HL-60/S4 treated with phorbol 12-myristate 13-acetate at 8.2 ng/mL for 4 days and 3 days (cell line): Measurements from ENCODE around the gene ZMYND10.

Experiments used
- in situ Hi-C: fragments of 300-500 bp; cut with MboI; formaldehyde crosslinking; loops from 2 replicates; pipeline ENCODE4 v1.15.0; 2022; ENCODE audit warnings: low sequenced_read_pairs

The ZMYND10 gene

DNA sequence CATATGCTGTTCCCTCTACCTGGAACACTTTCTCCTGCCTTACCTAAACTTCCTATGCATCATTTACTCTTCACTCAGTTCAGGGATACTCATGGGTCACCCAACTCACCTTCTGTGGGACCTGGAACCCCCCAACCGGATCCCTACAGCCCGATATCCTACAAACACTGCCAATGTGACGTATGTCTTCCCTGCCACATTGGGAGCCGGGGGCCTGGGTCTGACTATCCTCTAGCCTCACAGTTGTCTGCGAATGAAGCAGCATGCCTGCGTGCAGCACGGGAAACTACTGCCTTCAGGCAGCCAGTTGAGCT is 4.6 kb upstream of the ZMYND10 start:
- in situ Hi-C loops = no loop called here

DNA sequence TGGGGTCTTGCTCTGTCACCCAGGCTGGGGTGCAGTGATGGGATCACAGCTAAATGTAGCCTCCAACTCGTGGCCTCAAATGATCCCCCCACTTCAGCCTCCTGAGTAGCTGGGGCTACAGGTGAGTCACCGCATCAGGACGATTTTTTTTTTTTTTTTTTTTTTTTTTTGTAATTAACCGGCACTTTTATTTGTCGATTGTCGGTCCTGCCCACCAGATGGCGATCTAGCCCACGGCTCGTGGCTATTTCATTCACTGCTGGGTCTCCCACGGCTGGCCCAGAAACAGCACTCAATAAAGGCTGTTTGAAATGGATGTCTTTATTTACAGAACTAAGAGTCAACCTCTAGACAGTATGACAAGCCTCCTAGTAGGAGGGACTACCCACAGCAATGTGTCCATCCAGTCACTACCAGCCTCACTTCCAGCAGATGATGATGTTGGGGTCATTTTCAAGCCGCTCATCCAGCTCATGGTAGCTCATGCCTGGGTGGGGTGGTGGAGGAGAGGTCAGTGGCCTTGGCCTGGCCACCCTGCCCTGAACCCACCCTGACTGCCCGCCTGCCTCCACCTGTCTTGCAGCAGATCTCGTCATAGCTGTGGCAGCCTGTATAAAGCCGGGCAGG is 1.8 kb upstream of the ZMYND10 start:
- in situ Hi-C loops = no loop called here

DNA sequence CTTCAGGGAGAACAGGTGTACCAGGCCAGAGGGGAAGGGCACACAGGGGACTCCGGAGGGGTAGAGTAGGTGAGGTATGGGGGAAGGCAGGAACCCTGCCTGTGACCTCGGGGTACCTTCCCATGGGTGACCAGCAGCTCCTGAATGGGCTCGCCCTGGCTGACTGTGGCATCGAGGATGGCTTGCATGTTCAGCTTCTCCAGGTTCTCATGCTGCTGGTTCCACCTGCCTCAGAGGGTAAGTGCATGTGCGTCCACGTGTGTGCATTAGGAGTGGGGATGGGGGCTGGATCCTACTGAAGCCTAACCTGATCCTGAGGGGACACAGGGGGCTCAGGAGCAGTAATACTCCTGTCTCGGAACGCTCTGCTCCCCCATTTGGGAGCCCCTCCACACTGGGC is 524 bp downstream of the ZMYND10 start:
- in situ Hi-C loops = no loop called here

DNA sequence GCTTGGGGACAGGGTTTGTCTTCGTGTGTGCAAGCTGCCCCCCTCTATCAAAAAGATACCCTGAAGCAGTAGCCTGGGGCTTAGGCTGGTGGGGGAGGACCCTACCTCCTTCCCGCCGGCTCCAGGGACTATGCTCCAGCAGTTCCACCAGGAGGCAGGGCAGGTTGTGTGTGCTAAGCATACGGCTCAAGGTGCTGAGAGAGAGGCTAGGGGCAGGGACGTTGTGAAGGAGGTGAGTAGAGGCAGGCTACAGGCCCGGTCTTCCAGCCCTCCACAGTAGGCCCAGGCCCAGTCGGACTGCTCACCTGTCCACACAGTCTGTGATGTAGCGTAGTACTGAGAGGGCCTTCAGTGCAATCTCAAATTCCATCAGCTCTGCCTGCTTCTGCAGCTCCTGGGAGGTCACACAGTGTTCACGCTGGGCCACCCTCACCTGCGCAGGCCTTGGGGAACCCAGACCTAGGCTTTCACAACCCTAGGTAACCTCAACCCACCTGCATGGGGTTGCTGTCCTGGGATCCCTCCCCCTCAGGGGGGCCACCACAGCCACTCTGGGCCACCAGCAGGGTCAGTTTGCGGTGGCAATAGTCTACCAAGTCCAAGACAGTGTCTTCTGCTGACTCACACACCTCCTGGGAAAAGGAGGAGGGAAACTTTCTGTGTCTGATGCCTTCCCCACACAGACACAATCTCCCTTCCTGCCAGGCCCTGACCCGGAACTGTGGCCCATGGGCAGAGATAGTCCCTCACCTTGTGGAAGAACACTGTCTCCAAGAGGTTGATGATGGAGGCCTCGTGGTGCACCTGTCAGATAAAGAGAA is 2.5 kb downstream of the ZMYND10 start:
- in situ Hi-C loops = no loop called here

DNA sequence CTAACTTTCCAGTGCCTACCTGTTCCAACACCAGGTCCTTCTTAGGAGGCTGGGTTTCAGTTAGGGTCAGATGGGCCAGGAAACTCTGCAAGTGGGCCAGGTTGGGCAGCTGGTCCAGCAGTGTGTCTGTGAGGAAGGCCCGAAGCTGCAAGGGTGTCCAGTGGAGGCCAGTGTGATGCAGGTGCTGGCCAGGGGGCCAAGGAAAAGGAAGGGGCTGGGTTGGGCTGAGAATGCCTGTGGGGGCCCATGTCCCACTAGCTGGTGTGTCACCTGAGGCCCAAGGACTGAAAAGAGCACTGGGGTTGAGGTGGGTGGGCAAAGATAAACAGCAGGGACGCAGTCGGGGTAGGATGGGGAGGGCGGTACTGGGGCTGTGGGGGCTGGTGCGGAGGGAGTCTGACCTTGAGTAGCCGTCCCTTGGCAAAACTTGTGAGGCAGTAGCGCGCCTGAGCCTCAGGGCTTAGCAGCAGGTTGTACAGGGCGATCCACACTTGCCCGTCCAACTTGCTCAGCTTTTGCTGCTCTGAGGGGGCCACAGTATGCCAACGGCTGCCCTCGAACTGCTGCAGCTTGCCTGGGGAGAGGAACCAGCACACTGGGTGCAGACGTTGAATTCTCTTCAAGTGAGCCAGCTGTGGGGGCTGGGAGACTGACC is 3.4 kb downstream of the ZMYND10 start:
- in situ Hi-C loops = no loop called here

DNA sequence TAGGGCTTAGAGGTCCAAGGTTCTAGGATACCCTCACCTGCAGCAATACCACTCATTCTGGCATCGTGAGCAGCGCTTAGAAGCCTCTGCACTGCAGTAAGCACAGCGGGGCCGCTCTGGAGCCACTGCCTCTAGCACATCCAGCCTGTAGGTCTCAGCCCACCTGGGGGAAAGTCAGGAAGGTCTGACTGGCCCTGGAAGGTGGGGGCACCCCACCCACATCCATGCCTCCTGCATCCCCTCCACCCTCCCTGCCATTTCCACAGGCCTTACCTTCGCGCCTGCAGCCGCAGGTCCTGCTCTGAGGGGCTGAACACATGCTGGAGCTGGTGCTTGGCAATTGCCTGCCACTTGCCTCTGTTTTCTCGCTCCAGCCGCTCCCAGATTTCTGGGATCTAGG is 4.0 kb downstream of the ZMYND10 start:
- in situ Hi-C loops = no loop called here

DNA sequence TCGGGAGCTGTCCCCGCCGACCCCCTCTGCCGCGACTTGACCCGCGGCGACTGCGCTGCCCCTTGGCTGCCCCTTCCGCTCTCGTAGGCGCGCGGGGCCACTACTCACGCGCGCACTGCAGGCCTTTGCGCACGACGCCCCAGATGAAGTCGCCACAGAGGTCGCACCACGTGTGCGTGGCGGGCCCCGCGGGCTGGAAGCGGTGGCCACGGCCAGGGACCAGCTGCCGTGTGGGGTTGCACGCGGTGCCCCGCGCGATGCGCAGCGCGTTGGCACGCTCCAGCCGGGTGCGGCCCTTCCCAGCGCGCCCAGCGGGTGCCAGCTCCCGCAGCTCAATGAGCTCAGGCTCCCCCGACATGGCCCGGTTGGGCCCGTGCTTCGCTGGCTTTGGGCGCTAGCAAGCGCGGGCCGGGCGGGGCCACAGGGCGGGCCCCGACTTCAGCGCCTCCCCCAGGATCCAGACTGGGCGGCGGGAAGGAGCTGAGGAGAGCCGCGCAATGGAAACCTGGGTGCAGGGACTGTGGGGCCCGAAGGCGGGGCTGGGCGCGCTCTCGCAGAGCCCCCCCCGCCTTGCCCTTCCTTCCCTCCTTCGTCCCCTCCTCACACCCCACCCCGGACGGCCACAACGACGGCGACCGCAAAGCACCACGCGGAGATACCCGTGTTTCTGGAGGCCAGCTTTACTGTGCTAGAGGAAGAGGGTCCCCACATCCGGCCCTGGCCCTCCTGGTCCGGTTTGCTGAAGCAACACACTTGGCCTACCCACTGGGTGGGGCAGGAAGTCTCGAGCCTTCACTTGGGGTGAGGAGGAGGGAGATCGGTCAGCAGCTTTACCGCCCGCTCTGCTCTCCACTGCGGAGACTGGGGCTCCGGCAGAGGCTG is 4.8 kb downstream of the ZMYND10 start, which contains the start of gene RASSF1:
RASSF1 (minus strand) TSS at position 389 of the 882 bp plus-strand sequence; CDS start at position 358, 31 bp downstream.
- in situ Hi-C loops = no loop called here

DNA sequence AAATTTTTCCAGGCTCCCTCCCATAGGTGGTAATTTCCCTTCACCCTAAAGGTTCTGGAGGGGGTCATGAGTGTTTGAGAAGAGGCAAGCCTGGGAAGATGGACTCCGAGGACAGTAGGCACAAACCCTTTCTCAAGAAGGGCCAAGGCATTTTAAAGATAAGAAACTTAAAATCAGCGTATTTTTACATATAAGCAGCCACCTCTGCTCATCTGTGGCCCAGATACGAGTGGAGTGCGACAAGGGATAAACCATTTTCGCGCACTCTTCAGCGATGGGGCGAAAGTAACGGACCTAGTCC is 5.4 kb downstream of the ZMYND10 start:
- in situ Hi-C loops = no loop called here

DNA sequence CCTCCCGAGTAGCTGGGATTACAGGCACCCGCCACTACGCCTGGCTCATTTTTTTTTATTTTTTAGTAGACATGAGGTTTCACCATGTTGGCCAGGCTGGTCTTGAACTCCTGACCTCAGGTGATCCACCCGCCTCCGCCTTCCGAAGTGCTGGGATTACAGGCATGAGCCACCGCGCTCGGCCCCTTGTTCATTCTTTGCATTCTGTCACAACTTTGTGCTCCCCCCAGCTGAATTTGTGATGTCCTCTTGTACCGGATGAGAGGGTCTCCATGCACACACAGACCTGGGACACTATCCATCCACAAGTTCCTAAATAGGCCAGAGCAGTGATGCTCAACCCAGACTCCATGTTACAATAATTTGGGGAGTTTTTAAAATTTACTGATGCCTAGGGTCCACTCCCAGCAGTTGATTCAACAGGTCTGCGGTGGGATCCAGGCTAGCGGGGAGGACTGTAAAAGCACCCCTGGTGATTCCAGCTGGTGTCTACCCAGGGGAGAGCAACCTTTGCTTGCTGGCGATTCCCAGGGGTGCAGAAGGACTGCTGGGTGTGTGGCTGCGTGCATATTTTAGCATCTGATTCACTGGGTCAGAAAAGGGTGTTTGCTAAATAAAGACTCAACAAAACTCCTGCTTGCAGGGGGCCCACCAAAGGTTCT is 5.9 kb downstream of the ZMYND10 start:
- in situ Hi-C loops = no loop called here

DNA sequence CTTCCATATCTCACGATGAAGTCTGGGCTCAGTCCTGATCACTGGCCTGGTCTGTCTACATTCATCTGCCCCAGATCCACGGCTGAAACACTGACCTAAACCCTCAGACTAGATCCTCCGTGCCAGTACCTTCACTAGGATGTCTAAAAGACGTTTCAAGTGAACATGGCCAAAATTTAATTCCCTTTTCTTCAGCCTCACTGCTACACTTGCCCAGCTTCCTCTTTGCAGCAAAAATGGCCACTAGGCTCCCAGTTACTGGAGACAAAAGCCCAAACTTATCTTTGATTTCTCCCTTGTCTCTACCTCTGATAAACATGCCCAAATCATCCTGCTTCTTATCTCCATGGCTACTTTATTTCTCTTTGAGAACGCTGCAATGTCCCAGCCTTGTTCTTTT is 6.6 kb downstream of the ZMYND10 start:
- in situ Hi-C loops = no loop called here

DNA sequence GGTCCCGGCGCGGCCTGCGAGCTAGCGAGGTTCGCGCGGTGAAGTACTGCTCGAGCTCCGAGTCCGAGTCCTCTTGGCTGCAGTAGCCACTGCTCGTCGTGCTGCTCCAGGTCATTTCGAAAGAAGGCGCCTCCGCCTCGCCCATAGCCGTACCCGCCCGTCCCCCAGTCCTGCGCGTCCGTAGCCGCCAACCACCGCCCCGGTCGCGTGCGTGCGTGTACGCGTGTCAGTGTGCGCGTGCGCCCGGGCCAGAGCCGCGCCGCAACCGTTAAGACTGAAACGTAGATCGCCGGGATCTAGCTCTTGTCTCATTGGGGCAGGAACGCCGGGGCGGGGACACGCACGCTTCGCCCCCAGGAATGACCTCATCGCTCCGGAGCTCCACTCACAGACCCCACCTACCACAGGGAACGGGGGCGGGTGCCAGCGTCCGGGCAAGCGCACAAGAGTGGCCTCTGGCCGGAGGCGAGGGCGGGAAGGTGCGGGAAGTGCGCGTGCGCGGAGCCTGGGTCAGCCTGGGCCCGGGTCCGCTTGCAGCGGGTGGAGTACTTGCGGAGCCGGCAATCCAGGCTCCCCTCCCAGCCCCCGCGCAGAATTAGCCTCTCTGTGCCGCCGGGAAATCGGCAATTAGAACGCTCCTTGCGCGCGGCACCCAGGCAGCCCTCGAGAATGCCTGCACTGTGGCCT is 8.2 kb downstream of the ZMYND10 start:
- in situ Hi-C loops = no loop called here

DNA sequence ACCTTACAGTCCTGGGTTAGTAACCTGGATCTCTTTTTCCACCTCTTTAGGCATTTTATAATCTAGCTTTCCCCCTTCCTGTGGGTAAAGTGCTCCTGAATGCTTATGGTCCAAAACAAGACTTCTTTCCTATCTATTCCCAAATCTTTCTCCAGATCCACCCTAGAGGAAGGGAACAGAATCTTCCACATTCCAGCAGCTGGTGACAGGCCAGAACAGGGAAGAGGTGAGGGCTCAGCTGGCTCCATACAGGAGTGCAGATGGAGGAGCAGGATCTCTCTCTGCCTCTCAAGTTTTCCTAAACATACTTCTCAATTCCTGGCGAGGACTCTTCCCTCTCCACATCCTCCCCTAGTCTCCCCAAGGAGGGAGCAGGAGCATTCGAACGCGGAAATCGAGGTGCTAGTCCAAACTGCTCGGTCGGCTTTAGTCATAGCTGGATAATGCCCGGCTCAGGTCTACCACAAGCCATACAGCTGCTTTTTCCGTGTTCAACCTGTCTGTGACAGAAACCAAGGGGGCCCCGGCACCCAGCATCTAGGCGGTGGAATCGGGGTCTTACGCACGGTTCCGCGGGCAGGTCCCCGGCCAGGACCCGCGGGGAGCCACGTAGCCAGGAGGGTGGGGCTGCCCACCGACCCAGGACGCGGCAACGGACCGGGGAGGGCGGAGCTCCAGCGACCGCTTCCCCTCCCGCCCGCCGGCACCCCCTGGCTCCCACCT is 8.9 kb downstream of the ZMYND10 start:
- in situ Hi-C loops = no loop called here

DNA sequence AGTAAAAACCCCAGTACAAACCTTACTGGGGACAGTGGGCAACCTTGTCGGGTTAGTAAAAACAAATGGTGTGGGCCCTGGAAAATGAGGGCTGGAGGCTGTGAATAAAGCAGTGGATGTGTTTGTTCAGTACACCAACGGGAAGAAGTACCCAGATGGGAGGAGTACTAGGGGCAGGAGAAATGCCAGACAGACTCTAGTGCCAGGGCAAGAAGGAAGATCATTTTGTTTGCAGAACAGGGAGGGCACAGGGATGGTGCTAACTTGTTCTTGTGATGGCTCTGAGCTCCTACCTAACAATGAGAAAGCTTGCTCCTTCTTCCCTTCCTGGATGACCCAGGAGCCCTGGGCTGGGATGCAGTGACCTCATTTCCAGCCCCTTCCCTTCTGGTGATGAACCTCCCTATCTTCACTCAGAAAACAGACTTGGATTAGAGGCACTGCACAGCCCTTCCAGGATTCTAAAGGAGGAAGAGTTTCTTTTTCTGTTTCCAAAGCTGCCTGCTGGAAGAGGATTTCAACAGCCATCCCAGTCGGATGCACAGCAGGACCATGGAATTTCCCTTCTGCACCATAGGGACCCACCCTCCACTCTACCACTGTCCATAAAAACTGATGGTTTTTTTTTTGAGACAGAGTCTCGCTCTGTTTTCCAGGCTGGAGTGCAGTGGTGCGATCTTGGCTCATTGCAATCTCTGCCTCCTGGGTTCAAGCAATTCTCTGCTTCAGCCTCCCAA is 11.0 kb downstream of the ZMYND10 start:
- in situ Hi-C loops = no loop called here

DNA sequence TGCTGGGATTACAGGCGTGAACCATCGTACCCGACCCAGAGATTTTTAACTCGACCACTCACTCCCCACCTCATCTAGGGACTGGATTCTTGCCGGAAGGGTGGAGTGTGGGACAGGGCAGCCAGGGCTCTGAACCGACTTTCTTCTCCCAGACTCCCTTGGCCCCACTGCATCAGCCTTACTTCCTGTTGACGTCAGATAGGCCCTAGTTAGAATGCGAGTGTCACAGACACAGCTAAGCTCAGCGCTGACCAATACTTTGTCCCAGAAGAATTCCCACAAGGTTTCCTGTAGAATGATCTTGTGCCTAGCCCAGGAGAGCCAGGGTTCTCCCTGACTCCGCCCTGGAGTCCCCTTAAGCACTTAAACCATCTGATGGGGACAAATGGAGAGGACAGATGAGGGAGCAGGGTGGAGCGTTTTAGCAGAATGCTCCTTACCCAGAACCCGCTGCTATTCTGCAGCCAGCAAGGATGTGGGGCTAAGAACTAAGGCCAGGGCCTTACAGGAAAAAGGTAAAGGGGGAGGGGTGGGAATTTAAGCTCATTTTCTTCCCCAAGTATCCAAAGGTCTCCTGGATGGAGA is 11.7 kb downstream of the ZMYND10 start:
- in situ Hi-C loops = no loop called here

DNA sequence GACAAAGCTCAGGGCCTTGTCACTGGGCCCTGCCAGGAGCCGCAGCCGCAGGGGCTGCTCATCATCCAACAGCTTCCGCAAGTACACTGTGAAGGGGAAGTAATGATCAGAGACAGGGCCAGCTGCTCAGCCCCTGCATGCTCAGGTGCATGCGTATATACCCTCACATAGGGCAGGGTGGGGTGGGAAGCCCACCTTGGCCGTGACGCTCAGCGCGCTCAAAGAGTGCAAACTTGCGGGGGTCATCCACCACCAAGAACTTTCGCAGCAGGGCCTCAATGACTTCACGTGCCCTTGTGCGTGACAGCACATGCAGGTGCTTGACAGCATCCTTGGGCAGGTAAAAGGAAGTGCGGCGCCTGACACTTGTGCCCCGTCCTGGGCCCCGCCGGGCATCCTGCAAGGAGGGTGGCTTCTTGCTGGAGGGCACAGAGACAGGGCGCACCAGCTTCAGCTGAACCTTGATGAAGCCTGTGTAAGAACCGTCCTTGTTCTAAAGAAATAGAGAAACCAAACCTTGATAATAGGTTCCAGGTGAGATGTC is 14.1 kb downstream of the ZMYND10 start:
- in situ Hi-C loops = no loop called here

DNA sequence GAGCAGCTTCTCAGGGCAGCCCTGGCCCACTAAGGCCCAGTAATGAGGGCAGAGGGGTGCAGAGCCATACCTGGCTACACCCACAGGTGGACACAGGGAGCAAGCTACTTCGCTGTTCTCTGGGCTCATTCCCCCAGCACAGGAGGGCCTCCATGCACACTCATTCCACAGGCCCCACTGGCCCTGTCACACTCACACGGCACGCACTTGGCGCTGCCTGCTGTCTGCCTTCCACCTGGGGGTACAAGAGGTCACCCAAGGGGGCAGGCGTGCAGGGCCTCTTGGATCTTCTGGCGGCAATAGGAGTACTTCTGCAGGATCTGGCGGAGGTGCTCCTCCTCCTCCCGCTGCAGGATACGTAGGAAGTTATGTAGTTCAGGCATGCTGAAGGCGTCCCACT is 15.2 kb downstream of the ZMYND10 start:
- in situ Hi-C loops = no loop called here

DNA sequence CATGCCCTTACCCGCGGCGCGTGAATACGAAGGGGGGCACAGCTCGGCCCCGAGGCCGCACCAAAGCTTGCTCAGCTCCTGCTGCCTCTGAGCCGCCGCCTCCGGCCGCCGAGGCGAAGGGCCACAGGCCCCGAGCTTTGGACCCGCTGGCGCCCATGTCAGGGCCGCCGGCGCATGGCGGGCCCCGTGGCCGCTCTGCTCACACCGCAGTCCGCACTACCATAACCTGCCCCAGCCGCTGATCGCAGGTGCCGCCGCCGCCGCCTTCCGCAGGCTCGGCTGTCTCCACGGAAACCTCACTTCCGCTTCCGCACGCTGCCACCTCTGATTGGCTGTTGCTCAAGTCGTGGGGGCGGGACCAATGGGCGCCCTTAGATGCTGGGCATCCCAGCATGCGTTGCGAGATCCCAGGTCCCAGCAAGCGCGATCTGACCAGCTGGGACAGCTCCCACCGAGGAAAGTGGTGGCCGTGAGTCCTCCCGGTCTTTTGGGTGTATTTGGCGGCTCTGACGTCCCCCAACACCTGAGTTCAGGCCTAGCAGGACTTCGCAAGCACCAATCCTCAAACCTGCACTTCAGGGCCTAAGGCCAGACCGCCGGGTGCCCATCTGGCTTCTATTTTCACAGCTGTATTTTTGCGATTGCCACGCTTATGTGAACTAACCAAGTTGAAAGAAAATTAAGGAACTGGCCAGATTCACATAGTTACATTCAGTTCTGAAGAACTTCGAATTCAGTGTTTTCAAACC is 17.4 kb downstream of the ZMYND10 start, which contains the start of gene TUSC2:
TUSC2 (minus strand) TSS at position 281 of the 749 bp plus-strand sequence; CDS start at position 157, 124 bp downstream.
- in situ Hi-C loops = no loop called here
